Measurements from ENCODE around the gene GHRHR.

GRCh38 chr7:30986738-30987137 lies 23.0 kb downstream of the GHRHR start:
- TF ChIP-seq CTCF (IDR thresholded peaks at IDR 0.05): no peak
- TF ChIP-seq POLR2A (IDR thresholded peaks at IDR 0.05): no peak
